Peyer's patch (tissue), 4 donors: ENCODE measurements around the gene EXOC3L2. TPM values are rescaled to one million over a fixed set of nuclear protein-coding genes. Genes with fewer than 3 reads are reported as not detected.

ENCODE experiments used
- DNase-seq, 3 donors: peaks; one replicate each; pipeline ENCODE4 v3.0.0-alpha.2; 2017 to 2019
- H3K27ac ChIP-seq, 4 donors: fragments of 200-600 bp; sonication (generic); one replicate each; pipeline ENCODE4 v1.5.1; 2016 to 2019
- H3K27me3 ChIP-seq, 2 donors: fragments of 200-600 bp; sonication (generic); one replicate each; pipeline ENCODE4 v1.5.1; 2019
- H3K36me3 ChIP-seq, 3 donors: fragments of 200-600 bp; sonication (generic); one replicate each; pipeline ENCODE4 v1.5.1; 2016 to 2019
- H3K4me1 ChIP-seq, 4 donors: fragments of 200-600 bp; sonication (generic); one replicate each; pipeline ENCODE4 v1.5.1; 2016 to 2019
- H3K4me3 ChIP-seq, 4 donors: fragments of 200-600 bp; sonication (generic); 1 replicate in 3 of 4; 2 replicates in 1 of 4; pipeline ENCODE4 v1.5.1; 2016 to 2019; ENCODE audit warnings: mild to moderate bottlenecking in 1 of 4
- H3K9me3 ChIP-seq, 4 donors: fragments of 200-600 bp; sonication (generic); one replicate each; pipeline ENCODE4 v1.5.1; 2016 to 2019; ENCODE audit warnings: mild to moderate bottlenecking in 1 of 4
- POLR2A ChIP-seq, 2 donors: fragments of 450-650 bp; IDR thresholded peaks; one replicate each; pipeline ENCODE4 v1.5.1; 2017; ENCODE audit warnings: antibody characterized with exemption in 2 of 2, mild to moderate bottlenecking in 2 of 2, moderate library complexity in 2 of 2
- total RNA-seq, 4 donors: library from RNA; depleted of rRNA; stranded (reverse); fragments of >200 nt; gene quantifications; one replicate each; pipeline ENCODE4 v1.1.0, GENCODE V29; 2016
- TF ChIP-seq, protein P1 (sequence below), 6 experiments: fragments of 450-650 bp in 4 of 6; fragments of 200-600 bp in 2 of 6; sonication (generic) in 1 of 6; IDR thresholded peaks; one replicate each; pipeline ENCODE4 v1.5.1; 2017 to 2019; ENCODE audit warnings: antibody characterized with exemption in 6 of 6, mild to moderate bottlenecking in 3 of 6, moderate library complexity in 1 of 6

EXOC3L2 gene
- total RNA-seq, 4 donors from 2014 or later: 1.5 to 8.3 (median 1.5) TPM

DNA sequence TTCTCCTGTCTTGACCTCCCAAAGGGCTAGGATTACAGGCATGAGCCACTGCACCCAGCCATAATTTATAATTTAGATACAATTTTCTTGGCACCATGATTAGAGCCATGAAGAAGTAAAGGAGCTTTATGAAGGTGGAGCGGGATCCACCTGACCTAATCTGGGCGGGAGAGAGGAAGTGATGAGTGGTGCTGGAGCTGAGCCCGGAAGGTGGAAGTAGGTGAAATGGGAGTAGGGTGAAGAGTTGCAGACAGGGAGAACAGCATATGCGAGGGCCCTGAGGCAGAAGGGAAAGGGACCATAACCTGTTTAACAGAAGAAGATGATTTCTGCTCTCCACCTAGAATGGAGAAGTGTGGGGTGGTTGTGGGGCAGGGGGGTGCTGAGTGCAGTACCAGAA, 62.4 kb downstream of the EXOC3L2 start:
- no peak for DNase-seq
- H3K36me3 ChIP-seq: peaks cover 0 to 5% (median 0%) of the 10 kb centered on the region in 3 donors
- no peak overlapping the region for H3K27ac ChIP-seq
- no peaks in the 10 kb centered on the region for H3K9me3 ChIP-seq
- H3K4me1 ChIP-seq: peaks cover 0 to 23% (median 18%) of the 10 kb centered on the region in 4 donors
- H3K27me3 ChIP-seq: no peaks in the 10 kb centered on the region
- H3K4me3 ChIP-seq: no peak overlapping the region
- TF ChIP-seq, protein P1, sequence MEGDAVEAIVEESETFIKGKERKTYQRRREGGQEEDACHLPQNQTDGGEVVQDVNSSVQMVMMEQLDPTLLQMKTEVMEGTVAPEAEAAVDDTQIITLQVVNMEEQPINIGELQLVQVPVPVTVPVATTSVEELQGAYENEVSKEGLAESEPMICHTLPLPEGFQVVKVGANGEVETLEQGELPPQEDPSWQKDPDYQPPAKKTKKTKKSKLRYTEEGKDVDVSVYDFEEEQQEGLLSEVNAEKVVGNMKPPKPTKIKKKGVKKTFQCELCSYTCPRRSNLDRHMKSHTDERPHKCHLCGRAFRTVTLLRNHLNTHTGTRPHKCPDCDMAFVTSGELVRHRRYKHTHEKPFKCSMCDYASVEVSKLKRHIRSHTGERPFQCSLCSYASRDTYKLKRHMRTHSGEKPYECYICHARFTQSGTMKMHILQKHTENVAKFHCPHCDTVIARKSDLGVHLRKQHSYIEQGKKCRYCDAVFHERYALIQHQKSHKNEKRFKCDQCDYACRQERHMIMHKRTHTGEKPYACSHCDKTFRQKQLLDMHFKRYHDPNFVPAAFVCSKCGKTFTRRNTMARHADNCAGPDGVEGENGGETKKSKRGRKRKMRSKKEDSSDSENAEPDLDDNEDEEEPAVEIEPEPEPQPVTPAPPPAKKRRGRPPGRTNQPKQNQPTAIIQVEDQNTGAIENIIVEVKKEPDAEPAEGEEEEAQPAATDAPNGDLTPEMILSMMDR (IDR thresholded peaks at IDR 0.05): no peak
- no peak for TF ChIP-seq POLR2A (IDR thresholded peaks at IDR 0.05)

DNA sequence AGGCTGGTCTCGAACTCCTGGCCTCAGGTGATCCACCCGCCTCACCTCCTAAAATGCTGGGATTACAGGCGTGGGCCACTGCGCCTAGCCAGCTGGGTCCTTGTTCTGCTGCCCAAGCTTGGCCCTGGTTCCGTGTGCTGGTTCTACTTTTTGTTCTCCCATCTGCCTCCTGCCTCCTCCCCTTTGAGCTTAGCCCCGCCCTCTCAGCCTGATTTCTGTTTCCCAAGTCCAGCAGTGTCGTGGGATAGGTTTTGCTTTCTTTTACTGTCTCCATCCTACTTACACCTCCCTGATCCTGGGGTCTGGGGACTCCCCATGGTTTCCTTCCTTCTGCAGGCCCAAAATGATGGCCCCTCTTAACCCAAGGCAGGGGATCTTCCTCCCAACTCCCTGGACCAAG, 64.3 kb downstream of the EXOC3L2 start:
- Histone ChIP-seq H3K36me3 (peaks cover 0 to 5% (median 0%) of the 10 kb centered on the region in 3 donors), H3K9me3 (no peaks in the 10 kb centered on the region), H3K4me1 (peaks cover 0 to 33% (median 23%) of the 10 kb centered on the region in 4 donors), H3K27ac (no peak overlapping the region), H3K4me3 (no peak overlapping the region), H3K27me3 (no peaks in the 10 kb centered on the region)
- no peak for DNase-seq
- TF ChIP-seq, protein P1 (IDR thresholded peaks at IDR 0.05): no peak
- no peak for TF ChIP-seq POLR2A (IDR thresholded peaks at IDR 0.05)

- H3K4me1 ChIP-seq: peaks cover 0 to 33% (median 23%) of the 10 kb centered on the region in 4 donors
- no peaks in the 10 kb centered on the region for H3K27me3 ChIP-seq
- no peaks in the 10 kb centered on the region for H3K9me3 ChIP-seq
- DNase-seq: no peak
- TF ChIP-seq POLR2A (IDR thresholded peaks at IDR 0.05): no peak
- TF ChIP-seq, protein P1 (IDR thresholded peaks at IDR 0.05): no peak
- H3K27ac ChIP-seq: peak overlapping the region; percentile 84 to 94 (median 89)
- H3K36me3 ChIP-seq: peaks cover 0 to 5% (median 0%) of the 10 kb centered on the region in 3 donors
- peak overlapping the region; percentile 62 to 94 (median 88) for H3K4me3 ChIP-seq
Measured at GRCh38 chr19:45179892-45180370, 65.3 kb downstream of the EXOC3L2 start.

GRCh38 chr19:45179072-45179891, 65.9 kb downstream of the EXOC3L2 start:
- Histone ChIP-seq H3K9me3 (no peaks in the 10 kb centered on the region), H3K27me3 (no peaks in the 10 kb centered on the region), H3K4me3 (peak overlapping the region; percentile 62 to 94 (median 88)), H3K27ac (peak overlapping the region; percentile 84 to 94 (median 89)), H3K36me3 (peaks cover 0 to 5% (median 0%) of the 10 kb centered on the region in 3 donors), H3K4me1 (peaks cover 0 to 33% (median 23%) of the 10 kb centered on the region in 4 donors)
- TF ChIP-seq, protein P1 (IDR thresholded peaks at IDR 0.05): no peak
- TF ChIP-seq POLR2A (IDR thresholded peaks at IDR 0.05): no peak
- peak in 1 of 3 donors; percentile 70 for DNase-seq

GRCh38 chr19:45178262-45179071, 66.7 kb downstream of the EXOC3L2 start, which contains the start of gene BLOC1S3:
Gene BLOC1S3, plus strand, starts transcription at chr19:45178784. Its CDS starts 513 bp downstream, at chr19:45179297.
- Histone ChIP-seq H3K27ac (peak within 1 kb of the TSS; percentile 91 to 96 (median 93)), H3K36me3 (peaks cover 0 to 5% (median 0%) of the 10 kb centered on the region in 3 donors), H3K4me1 (peaks cover 0 to 33% (median 23%) of the 10 kb centered on the region in 4 donors), H3K4me3 (peak within 1 kb of the TSS; percentile 76 to 94 (median 88)), H3K9me3 (no peaks in the 10 kb centered on the region), H3K27me3 (no peaks in the 10 kb centered on the region)
- DNase-seq: peak; percentile 100
- peak; percentile 70 to 92 for TF ChIP-seq POLR2A (IDR thresholded peaks at IDR 0.05)
- TF ChIP-seq, protein P1 (IDR thresholded peaks at IDR 0.05): peak in 5 of 6 experiments; percentile 26 to 49 (median 44)
